IMR-90 (cell line): Measurements from ENCODE around the gene E2F3.

ENCODE experiments used
- CEBPB ChIP-seq: IDR thresholded peaks from 2 replicates; pipeline ENCODE4 v1.6.1; 2012; ENCODE audit warnings: low read depth, low read length, improper control_type of control experiment
- CTCF ChIP-seq: conservative IDR thresholded peaks from 2 replicates; pipeline ENCODE4 v1.5.1; 2012; ENCODE audit warnings: mild to moderate bottlenecking, low read depth, low read length, improper control_type of control experiment
- ELK1 ChIP-seq: fragments of 150-350 bp; IDR thresholded peaks from 2 replicates; pipeline ENCODE4 v1.6.1; 2016; ENCODE audit warnings: low read depth, mild to moderate bottlenecking, low read length, moderate library complexity, borderline replicate concordance
- FOS ChIP-seq: fragments of 150-350 bp; IDR thresholded peaks from 2 replicates; pipeline ENCODE4 v1.6.1; 2016; ENCODE audit warnings: low read depth, low read length
- MAFK ChIP-seq: IDR thresholded peaks from 2 replicates; pipeline ENCODE4 v1.6.1; 2012; ENCODE audit warnings: low read depth, low read length, improper control_type of control experiment
- MXI1 ChIP-seq: IDR thresholded peaks from 2 replicates; pipeline ENCODE4 v1.6.1; 2012; ENCODE audit warnings: low read depth, mild to moderate bottlenecking, low read length, moderate library complexity, borderline replicate concordance
- POLR2A ChIP-seq: IDR thresholded peaks from 2 replicates; pipeline ENCODE4 v1.6.1; 2012; ENCODE audit warnings: mild to moderate bottlenecking, low read depth, low read length
- RAD21 ChIP-seq: IDR thresholded peaks from 2 replicates; pipeline ENCODE4 v1.6.1; 2012; ENCODE audit warnings: low read length, improper control_type of control experiment
- RCOR1 ChIP-seq: IDR thresholded peaks from 2 replicates; pipeline ENCODE4 v1.6.1; 2012; ENCODE audit warnings: mild to moderate bottlenecking, low read length, improper control_type of control experiment; ENCODE audit not compliant: insufficient replicate concordance

- TF ChIP-seq RAD21 (no peak), CTCF (no peak), POLR2A (no peak), MXI1 (no peak), MAFK (no peak), CEBPB (no peak), FOS (no peak), ELK1 (no peak), RCOR1 (no peak)
Observed at GRCh38 chr6:20417819-20418218, 16.1 kb downstream of the E2F3 start.
